Kidney tubule cell (primary cell): ENCODE results near the gene CD83.
A peak's percentile ranks its signal among the peaks of the same experiment; 100 is the strongest.
"Not testable (repeated sequence)": the region's sequence is repeated elsewhere in the genome, so short reads cannot be mapped to it uniquely, and the experiment has no call there.

Source experiments
- DNase-seq: peaks from one replicate; pipeline ENCODE4 v3.0.0-alpha.2; 2018; ENCODE audit warnings: low spot score

The CD83 gene, protein sequence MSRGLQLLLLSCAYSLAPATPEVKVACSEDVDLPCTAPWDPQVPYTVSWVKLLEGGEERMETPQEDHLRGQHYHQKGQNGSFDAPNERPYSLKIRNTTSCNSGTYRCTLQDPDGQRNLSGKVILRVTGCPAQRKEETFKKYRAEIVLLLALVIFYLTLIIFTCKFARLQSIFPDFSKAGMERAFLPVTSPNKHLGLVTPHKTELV

DNA sequence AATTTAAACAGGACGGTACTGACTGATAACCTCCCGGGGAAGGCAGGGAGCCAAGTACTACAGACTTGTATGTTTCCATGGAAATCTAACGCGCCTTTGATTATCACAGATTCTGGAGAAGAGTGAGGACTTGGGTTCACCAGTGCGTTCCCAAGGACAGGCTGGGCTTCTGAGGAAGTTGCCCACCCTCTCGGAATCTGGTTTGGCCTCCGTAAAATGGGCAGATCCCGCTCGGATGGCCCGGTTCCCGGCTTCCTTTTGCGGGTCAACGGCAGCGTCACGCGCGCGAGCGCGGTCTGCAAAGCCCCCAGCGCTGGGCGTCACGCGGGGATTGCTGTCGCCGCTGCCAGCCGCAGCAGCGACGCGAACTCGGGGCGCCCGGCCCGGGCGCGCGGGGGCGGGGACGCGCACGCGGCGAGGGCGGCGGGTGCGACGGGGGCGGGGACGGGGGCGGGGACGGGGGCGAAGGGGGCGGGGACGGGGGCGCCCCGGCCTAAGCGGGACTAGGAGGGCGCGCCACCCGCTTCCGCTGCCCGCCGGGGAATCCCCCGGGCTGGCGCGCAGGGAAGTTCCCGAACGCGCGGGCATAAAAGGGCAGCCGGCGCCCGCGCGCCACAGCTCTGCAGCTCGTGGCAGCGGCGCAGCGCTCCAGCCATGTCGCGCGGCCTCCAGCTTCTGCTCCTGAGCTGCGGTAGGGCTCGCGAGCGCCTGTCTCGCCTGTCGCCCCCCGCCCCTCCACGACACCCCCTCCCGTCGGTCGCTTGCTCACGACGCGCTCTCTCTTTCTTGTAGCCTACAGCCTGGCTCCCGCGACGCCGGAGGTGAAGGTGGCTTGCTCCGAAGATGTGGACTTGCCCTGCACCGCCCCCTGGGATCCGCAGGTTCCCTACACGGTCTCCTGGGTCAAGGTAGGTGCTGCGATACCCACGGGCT is at the start of gene CD83:
Gene CD83 (plus strand): TSS at position 615 of the 933 bp plus-strand sequence. CDS start 40 bp downstream, at position 655.
- peak; percentile 84 for DNase-seq

DNA sequence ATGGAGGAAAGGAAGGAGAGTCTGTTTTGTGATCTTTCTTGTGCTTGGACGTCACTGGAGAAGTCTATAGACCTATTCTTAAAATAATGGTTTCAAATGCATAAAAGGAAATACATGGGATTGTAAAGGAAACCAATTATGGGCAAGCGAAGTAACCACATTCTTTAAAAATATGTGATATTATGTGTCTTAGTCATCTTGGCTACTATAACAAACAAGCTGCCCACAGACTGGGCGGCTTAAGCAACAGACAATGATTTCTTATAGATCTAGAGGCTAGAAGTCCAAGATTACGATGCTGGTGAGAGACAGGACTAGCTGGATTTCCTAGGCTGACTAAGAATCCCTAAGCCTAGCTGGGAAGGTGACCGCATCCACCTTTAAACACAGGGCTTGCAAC is 49.4 kb upstream of the CD83 start:
- DNase-seq = peak; percentile 63

DNA sequence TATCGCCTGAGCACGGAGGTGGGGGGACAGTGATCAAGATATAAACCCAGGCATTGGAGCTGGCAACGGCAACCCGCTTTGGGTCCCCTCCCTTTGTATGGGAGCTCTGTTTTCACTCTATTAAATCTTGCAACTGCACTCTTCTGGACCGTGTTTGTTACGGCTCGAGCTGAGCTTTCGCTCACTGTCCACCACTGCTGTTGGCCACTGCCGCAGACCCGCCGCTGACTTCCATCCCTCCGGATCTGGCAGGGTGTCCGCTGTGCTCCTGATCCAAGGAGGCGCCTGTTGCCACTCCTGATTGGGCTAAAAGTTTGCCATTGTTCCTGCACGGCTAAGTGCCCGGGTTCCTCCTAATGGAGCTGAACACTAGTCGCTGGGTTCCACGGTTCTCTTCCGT is 48.9 kb upstream of the CD83 start:
- no peak for DNase-seq

DNA sequence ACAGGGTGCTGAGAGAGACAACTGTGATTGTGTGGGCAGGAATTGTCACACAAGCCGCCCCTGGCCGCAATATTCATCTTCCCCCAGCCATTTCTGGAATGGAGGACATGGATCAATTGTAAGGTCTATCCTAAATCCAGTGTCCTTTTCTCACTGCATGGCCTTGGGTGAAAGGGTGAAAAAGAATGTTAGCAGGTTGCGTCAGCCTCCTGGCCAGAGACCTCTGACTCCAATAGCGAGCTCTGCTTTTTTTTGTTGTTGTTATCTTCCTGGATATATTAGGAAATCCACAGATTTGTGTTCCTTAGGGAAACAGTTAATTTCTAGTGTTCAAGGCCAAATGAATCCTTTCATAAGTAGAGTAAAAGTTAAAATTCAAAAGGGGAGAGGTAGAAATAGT is 47.1 kb upstream of the CD83 start:
- no peak for DNase-seq

DNA sequence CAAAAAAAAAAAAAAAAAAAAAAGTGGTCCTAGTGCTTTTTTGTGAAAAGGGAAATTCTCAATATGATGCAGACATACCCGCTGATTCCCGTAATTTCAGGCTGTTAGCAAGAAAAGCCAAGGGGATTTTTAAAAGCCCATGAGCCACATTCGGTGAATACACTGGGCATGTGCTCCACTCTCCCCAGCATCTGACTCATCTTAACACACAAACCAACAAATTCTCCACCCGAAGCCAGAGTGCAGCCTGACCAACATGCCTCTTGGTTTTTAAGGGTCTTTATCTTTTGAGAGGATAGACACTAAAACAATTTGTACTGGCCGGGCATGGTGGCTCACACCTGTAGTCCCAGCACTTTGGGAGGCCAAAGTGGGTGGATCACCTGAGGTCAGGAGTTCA is 45.5 kb upstream of the CD83 start:
- no peak for DNase-seq

DNA sequence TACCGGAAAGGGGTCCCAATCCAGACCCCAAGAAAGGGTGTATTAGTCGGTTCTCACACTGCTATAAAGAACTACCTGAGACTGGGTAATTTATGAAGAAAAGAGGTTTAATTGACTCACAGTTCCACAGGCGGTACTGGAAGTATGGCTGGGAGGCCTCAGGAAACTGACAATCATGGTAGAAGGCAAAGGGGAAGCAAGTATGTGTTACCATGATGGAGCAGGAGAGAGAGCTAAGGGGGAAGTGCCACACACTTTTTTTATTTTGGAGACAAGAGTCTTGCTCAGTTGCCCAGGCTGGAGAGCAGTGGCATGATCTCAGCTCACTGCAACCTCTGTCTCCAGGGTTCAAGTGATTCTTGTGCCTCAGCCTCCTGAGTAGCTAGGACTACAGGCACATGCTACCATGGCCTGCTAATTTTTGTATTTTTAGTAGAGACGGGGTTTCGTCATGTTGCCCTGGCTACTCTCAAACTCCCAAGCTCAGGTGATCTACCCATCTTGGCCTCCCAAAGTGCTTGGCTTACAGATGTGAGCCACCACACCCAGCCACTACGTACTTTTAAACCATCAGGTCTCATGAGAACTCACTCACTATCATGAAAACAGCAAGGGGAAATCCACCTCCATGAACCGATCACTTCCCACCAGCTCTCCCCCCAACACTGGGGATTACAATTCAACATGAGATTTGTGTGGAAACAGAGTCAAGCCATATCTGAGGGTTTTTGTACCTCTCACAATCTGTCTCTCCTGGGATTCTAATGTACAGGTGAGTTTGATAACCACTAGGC is 43.8 kb upstream of the CD83 start:
- DNase-seq = not testable (repeated sequence)

DNA sequence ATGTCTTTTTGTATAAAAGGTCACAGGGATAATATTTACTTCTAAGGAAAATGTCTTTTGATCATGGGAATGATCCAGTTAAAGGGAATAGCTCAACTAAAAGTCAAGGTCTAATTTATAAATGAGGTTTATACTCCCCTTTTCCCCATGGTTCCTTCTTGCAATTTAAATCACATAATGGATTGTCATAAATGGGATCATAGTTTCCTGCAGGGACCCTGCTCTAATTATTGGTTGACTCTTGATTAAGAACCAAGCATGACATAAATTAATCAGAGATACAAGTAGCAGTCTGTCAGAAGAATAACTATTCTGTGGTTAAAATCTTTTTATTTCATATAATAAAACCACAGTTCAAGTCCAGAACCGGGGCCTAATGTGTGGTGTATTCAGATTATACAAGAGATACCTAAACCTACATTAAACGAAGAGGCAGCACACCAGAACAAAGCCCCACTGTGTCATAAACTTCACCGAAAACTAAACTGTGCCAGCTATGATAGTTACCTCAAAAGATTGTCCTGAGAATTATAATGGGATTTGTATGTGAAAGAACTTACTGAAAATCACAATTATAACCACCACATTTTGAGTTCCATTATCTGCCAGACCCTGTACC is 43.0 kb upstream of the CD83 start:
- no peak for DNase-seq

DNA sequence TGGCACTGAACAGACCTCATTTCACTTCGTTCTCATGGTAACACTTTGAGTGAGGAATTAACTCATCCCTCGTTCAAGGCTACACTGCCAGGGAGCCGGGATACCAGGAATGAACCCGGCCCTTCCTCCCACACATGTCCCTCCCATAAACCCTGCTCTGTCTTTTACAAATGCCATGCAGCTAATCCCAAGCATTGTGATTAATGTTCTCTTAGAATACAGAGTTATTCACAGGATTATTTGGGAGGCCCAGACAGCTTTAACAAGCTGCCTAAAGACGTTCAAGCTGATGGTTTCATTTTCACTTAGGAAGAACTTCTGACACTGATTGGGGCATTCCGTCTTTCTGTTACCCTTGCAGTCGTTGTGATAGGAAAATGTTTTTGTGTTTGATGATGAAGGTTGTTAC is 42.5 kb upstream of the CD83 start:
- DNase-seq = peak; percentile 54

DNA sequence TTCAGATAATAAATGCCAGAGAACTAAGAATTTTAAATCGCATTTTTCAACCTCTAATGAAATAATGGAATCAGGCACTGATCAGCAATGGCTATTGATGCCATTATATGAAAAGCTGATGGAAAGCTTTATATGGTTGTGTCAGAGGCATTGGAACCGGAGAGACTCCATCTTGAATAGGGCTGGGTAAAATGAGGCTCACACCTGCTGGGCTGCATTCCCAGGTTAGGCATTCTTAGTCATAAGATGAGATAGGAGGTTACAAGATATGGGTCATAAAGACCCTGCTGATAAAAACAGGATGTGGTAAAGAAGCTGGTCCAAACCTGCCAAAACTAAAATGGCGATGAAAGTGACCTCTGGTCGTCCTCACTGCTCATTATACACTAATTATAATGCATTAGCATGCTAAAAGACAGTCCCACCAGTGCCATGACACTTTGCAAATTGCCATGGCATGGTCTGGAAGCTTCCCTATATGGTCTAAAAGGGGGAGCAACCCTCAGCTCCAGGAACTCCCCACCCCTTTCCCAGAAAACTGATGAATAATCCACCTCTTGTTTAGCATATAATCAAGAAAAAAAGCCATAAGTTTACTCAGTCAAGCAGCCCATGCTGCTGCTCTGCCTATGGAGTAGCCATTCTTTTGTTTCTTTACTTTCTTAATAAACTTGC is 40.2 kb upstream of the CD83 start:
- no peak for DNase-seq

DNA sequence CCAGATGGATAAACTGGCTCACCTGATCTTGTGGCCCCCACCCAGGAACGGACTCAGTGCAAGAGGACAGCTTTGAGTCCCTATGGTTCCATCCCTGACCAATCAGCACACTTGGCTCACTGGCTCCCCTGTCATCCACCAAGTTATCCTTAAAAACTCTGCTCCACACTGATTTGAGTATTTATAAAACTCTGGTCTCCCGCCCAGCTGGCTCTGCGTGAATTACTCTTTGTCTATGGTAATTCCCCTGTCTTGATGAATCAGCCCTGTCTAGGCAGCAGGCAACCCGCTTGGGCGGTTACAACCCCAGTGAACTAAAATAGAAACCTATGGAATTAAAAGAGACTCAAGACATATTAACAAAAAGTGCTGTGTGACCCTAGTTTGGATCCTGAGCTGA is 38.1 kb upstream of the CD83 start:
- DNase-seq = peak; percentile 75

DNA sequence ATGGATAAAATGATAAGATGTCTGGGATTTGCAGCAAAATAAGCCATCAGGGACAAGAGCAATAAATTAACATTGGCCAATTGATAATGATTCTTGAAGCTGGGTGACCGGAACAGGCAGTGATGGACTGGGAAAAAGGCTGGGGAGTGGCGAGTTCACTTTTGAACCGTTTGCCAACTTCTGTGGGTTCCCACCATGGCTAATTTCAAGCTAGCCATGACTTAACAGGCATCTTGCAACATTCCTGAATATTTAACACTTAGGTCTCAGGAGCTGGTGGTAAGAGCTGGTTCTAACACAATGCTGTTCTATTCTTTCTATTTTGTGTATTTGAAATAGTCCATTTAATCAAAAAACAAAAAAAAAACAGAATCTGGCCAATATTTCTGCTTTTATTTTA is 37.6 kb upstream of the CD83 start:
- DNase-seq = no peak

DNA sequence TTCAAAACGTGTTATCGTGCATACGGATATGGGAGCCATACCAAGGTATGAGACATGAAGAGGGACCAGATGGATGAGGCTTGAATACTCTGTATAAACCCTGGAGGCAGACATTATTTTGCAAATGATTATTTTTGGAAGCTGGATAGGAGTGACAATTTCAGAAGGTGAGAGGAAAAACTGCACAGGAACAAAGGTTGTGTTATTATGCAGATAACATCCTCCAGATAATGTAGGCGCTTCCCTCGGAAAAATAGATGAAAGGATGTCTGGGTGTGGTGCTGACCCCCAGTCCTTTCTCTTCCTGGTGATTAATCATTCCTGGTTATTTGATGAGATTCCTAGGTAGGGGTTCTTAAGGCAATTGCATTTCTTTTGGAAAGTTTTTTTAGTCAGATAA is 36.4 kb upstream of the CD83 start:
- DNase-seq = no peak

DNA sequence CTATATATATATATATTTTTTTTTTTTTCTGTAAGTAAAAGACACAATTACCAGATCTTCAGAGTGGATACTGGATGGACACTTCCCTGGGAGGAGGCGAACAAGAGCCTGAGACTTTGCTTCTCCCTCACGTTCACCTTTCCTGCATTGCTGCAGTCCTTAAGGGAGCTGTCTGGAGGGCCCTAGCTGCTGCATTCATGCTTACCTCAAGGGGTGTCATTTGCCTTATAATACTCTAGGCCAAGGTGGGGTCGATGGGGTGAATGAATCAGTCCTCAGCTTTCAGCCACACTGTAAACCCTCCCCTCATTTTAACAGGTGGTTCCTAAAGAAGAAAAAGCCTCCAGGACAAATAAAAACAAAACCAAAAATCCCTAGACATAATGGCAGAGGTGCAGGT is 34.8 kb upstream of the CD83 start:
- no peak for DNase-seq

DNA sequence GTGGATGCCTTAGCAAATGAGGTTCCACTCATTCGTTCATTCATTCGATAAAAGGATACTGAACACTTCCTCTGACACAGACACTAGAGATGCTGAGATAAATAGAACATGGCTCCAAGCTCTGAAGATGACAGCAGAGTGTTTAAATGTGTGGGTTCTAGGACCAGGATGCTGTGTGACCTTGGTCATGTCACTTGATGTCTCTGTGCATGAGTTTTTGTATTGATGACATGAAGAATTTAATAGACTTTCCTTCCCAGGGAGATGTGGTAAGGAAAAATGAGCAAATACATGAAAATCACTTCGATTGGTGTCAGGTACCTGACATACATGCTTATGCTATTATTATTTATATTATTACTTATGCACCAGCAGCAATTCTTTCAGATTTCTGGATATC is 34.3 kb upstream of the CD83 start:
- no peak for DNase-seq

DNA sequence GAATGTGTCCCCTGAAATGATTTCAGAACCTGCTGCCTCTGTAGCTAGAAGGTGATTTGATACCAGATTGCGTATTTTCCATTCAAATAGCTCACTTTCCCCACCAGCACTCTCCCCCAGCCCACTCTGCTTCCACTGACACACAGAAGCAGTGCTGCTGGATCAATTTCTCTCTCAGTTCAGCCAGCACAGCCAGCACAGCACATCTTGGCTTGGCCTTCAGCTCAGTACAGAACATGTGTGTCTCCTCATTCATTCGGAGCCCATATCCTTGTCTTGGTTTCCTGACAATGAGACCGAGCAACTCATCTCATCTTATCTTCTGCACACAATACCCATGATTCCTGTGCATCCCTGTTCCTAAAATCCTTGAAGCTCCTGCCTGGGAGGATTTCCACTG is 33.8 kb upstream of the CD83 start:
- DNase-seq = no peak

DNA sequence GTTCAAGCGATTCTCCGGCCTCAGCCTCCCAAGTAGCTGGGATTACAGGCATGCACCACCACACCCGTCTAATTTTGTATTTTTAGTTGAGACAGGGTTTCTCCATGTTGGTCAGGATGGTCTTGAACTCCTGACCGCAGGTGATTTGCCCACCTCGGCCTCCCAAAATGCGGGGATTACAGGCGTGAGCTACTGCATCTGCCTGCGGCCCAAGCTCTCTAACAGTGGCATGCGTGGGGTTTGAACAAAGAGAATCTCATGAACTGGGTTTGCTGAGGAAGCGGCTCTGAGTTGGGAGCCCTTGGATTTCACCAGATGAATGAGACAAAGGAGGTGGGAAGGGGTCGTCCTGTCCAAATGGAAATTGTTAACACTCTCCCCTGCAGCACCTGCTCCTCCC is 33.2 kb upstream of the CD83 start:
- DNase-seq = no peak

DNA sequence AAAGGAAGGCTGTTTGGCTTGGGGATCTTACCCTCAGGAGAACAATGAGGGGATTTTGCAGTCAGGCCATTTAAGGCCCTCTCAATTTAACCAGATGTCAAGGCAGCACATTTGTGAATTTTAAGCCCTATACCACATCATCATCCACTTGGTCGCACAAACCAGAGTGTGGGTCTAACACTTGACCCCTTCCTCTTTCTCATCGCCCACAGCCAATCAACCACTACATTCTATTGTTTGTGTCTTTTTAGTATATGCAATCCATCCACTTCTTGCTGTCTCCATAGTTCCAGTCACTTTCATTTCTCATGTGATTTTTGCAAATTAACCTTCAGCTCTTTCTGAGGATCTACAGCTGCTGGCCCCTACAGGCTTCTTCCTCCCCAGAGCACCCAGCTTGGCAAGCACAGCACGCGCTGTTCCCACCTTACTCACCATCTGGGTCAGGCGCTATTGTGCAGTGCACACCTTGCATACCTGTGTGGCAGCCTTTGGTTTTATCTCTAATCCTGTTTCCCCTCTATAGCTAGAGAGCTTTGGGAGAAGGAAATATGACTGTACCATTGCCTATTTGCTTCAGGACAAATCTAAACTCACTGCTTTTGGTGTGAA is 32.3 kb upstream of the CD83 start:
- no peak for DNase-seq

DNA sequence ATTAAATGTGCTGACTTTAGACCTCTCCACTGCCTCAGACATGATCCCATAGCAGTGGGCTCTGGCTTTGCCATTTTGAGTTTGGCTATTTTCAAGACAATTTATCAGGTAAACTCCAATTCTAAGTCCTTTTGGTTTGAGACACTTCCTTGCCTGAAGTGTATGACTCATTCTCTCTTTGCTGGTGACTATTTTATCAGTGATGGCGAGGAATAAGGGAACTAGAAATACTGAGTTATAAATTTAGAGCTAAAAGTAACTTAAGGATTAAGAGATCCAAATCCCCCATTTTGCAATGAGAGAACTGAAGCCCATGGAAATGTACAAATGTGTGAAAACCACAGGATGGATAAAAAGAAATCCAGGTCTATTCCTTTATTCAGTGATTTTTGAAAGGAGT is 30.9 kb upstream of the CD83 start:
- DNase-seq = peak; percentile 32

DNA sequence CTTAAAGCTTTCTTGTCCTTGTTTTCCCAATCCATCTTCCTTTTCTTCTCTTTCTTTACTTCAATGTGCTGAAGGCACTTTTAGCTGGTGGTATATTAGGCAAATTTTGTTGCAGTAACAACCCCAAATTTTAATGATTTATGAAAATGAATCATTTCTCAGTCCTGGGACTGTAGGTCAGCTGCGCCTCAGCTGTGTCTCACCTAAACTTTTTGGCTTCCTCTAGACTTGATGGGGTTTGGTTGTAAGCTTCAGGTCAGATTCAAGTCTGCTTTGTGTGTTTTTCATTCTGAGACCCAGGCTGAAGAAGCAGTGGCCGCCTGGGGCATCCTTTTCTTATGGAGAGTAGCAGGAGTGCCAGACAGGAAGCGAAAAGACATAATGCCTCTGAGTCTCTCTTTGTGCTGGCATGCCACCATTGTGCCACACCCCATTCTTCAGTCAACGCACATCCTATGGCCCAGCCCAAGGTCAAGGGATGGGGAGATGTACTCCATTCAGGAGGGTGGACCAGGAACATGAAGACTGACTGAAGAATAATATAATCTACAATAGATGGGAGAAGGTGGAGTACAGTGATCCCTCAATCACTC is 28.9 kb upstream of the CD83 start:
- DNase-seq = no peak

DNA sequence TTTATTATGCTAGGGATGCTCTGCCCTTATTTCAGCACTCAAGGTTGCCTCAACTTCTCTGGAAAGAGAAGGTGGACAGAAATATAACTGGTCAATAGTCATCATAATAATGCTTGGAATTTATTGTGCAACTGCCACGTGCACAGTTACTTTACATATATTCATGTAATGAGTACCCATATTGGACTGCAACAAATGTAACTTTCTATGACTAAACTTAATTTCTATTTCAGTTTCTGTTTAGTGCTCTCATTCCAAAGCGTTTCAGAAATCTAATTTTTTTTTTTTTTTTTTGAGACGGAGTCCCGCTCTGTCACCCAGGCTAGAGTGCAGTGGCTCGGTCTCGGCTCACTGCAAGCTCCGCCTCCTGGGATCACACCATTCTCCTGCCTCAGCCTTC is 28.3 kb upstream of the CD83 start:
- no peak for DNase-seq
